ENCODE data around the gene NEAT1. TPM values are rescaled to one million over a fixed set of nuclear protein-coding genes. Genes with fewer than 3 reads are reported as not detected.

The NEAT1 gene
- total and polyA plus RNA-seq, 2 experiments from 2014 or later = 50.7 to 74.3 TPM

DNA sequence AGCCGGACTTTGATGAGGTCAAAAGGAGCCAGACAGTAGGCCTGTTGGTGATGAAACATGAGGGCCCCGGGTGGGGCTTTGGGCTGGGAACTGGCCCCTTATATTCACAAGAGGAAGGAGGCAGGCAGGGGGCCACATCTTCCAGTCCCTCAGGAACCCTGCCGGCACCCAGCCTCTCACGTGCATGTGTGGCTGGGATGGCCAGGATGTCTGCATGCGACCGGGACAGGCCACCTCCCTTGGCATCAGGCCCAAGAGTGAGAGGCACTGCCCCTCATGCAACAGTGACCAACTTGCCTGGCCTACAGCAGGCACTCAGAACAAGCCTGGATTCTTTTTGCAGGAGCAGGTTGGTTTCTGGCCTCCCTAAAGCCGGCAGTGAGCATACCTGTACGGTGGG lies 45.6 kb upstream of the NEAT1 start:
- no peak overlapping the region for H3K4me2 ChIP-seq (ENCODE audit: unreplicated experiment)
- no peaks in the 10 kb centered on the region for H3K9me2 ChIP-seq (ENCODE audit: insufficient read depth)
- H3K4me3 ChIP-seq = no peak overlapping the region
- in situ Hi-C loops (cut with MboI) = loop anchor here (10.0 kb wide), 1 partner anchor 138 kb away; no protein-coding TSS in a partner anchor
- H3K9me3 ChIP-seq (ENCODE audit: low read depth) = no peaks in the 10 kb centered on the region
- H4K20me1 ChIP-seq (ENCODE audit: insufficient read depth) = no peaks in the 10 kb centered on the region
- no peak for TF ChIP-seq EZH2phosphoT487 (IDR thresholded peaks at IDR 0.05; ENCODE audit: insufficient read depth, low read depth)
- DNase-seq = no peak
- H3K36me3 ChIP-seq (ENCODE audit: low read depth) = no peaks in the 10 kb centered on the region
- no peak overlapping the region for H3K27ac ChIP-seq
- H3K79me2 ChIP-seq (ENCODE audit: insufficient read depth) = peaks cover 10% of the 10 kb centered on the region
- peaks cover under 1% of the 10 kb centered on the region; the same call in 1 of the 2 replicates for H3F3A ChIP-seq (ENCODE audit: insufficient read depth)
- H2AFZ ChIP-seq = no peak overlapping the region
- peaks cover 8% of the 10 kb centered on the region for H3K4me1 ChIP-seq (ENCODE audit: insufficient read depth)
- no peaks in the 10 kb centered on the region for H3K27me3 ChIP-seq (replicated peaks; ENCODE audit: insufficient read depth)
- WGBS, 2 experiments (ENCODE audit: low coverage in 1 of 2, low lambda C conversion rate in 2 of 2, missing lambda C conversion rate in 2 of 2) = 49 to 60% methylated on average over 8 of the region's 8 CpGs
- H3K9ac ChIP-seq = no peak overlapping the region

DNA sequence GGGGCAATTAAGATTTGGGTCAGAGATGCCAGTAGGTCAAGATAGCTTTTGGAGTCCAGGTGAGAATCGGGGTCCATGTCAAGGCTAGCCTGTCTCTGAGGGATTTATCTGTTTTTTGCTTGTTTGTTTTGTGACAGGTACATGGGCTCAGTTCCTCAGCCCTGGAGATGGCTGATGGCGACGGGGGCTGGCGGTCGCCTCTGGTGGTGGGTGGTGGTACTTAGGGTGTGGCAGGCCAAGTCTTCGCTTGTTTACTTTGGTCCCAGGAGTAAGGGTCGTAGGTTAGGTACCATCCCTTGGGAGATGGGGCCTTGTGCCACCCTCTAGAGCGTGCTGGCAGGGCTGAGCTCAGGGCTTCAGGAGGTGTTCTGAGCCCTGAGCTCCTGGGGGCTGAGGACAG lies 44.8 kb upstream of the NEAT1 start:
- no peak overlapping the region for H3K27ac ChIP-seq
- no peak overlapping the region for H3K4me3 ChIP-seq
- DNase-seq = no peak
- 90 to 93% methylated on average over 8 of the region's 8 CpGs for WGBS, 2 experiments (ENCODE audit: low coverage in 1 of 2, low lambda C conversion rate in 2 of 2, missing lambda C conversion rate in 2 of 2)
- in situ Hi-C loops (cut with MboI) = loop anchor here (10.0 kb wide), 1 partner anchor 137 kb away; no protein-coding TSS in a partner anchor
- no peak overlapping the region for H3K9ac ChIP-seq
- H3K27me3 ChIP-seq (replicated peaks; ENCODE audit: insufficient read depth) = no peaks in the 10 kb centered on the region
- no peak overlapping the region for H2AFZ ChIP-seq
- peaks cover 10% of the 10 kb centered on the region for H3K79me2 ChIP-seq (ENCODE audit: insufficient read depth)
- peaks cover 10% of the 10 kb centered on the region for H3K4me1 ChIP-seq (ENCODE audit: insufficient read depth)
- H3K4me2 ChIP-seq (ENCODE audit: unreplicated experiment) = no peak overlapping the region
- no peaks in the 10 kb centered on the region for H3K9me3 ChIP-seq (ENCODE audit: low read depth)
- no peak for TF ChIP-seq EZH2 (IDR thresholded peaks at IDR 0.05; ENCODE audit: insufficient read depth, poor library complexity, severe bottlenecking)
- TF ChIP-seq EZH2phosphoT487 (IDR thresholded peaks at IDR 0.05; ENCODE audit: insufficient read depth, low read depth) = no peak
- peaks cover 2% of the 10 kb centered on the region for H3F3A ChIP-seq (ENCODE audit: insufficient read depth)
- no peaks in the 10 kb centered on the region for H3K36me3 ChIP-seq (ENCODE audit: low read depth)
- H3K9me2 ChIP-seq (ENCODE audit: insufficient read depth) = no peaks in the 10 kb centered on the region
- H4K20me1 ChIP-seq (ENCODE audit: insufficient read depth) = no peaks in the 10 kb centered on the region

GRCh38 chr11:65378208-65378927 lies 44.2 kb upstream of the NEAT1 start:
- Histone ChIP-seq H3K4me1 (ENCODE audit: insufficient read depth) (peaks cover 16% of the 10 kb centered on the region), H4K20me1 (ENCODE audit: insufficient read depth) (no peaks in the 10 kb centered on the region), H3K9me3 (ENCODE audit: low read depth) (no peaks in the 10 kb centered on the region), H3K4me3 (no peak overlapping the region), H3K36me3 (ENCODE audit: low read depth) (no peaks in the 10 kb centered on the region), H2AFZ (no peak overlapping the region), H3K9ac (no peak overlapping the region), H3K79me2 (ENCODE audit: insufficient read depth) (peaks cover 10% of the 10 kb centered on the region), H3K27me3 (replicated peaks; ENCODE audit: insufficient read depth) (no peaks in the 10 kb centered on the region), H3K4me2 (ENCODE audit: unreplicated experiment) (no peak overlapping the region), H3K9me2 (ENCODE audit: insufficient read depth) (no peaks in the 10 kb centered on the region), H3K27ac (no peak overlapping the region), H3F3A (ENCODE audit: insufficient read depth) (peaks cover 8% of the 10 kb centered on the region)
- TF ChIP-seq EZH2phosphoT487 (IDR thresholded peaks at IDR 0.05; ENCODE audit: insufficient read depth, low read depth) (no peak), EZH2 (IDR thresholded peaks at IDR 0.05; ENCODE audit: insufficient read depth, poor library complexity, severe bottlenecking) (no peak)
- no peak for DNase-seq
- 86 to 87% methylated on average over 18 to 19 of the region's 19 CpGs for WGBS, 2 experiments (ENCODE audit: low coverage in 1 of 2, low lambda C conversion rate in 2 of 2, missing lambda C conversion rate in 2 of 2)
- in situ Hi-C loops (cut with MboI) = loop anchor here (10.0 kb wide), 1 partner anchor 136 kb away; no protein-coding TSS in a partner anchor

- no peaks in the 10 kb centered on the region for H3K36me3 ChIP-seq (ENCODE audit: low read depth)
- H4K20me1 ChIP-seq (ENCODE audit: insufficient read depth) = no peaks in the 10 kb centered on the region
- H3K79me2 ChIP-seq (ENCODE audit: insufficient read depth) = peaks cover 10% of the 10 kb centered on the region
- 95 to 97% methylated on average over 14 of the region's 14 CpGs for WGBS, 2 experiments (ENCODE audit: low coverage in 1 of 2, low lambda C conversion rate in 2 of 2, missing lambda C conversion rate in 2 of 2)
- H3K4me2 ChIP-seq (ENCODE audit: unreplicated experiment) = no peak overlapping the region
- peaks cover 15% of the 10 kb centered on the region for H3F3A ChIP-seq (ENCODE audit: insufficient read depth)
- H3K4me3 ChIP-seq = no peak overlapping the region
- DNase-seq = no peak
- no peak for TF ChIP-seq EZH2 (IDR thresholded peaks at IDR 0.05; ENCODE audit: insufficient read depth, poor library complexity, severe bottlenecking)
- H3K4me1 ChIP-seq (ENCODE audit: insufficient read depth) = peaks cover 23% of the 10 kb centered on the region
- no peak overlapping the region for H2AFZ ChIP-seq
- no peak overlapping the region for H3K27ac ChIP-seq
- H3K9ac ChIP-seq = no peak overlapping the region
- H3K27me3 ChIP-seq (replicated peaks; ENCODE audit: insufficient read depth) = no peaks in the 10 kb centered on the region
- no peaks in the 10 kb centered on the region for H3K9me3 ChIP-seq (ENCODE audit: low read depth)
- in situ Hi-C loops (cut with MboI) = loop anchor here (10.0 kb wide), 1 partner anchor 136 kb away; no protein-coding TSS in a partner anchor
- no peaks in the 10 kb centered on the region for H3K9me2 ChIP-seq (ENCODE audit: insufficient read depth)
Observed at GRCh38 chr11:65378928-65379638, 43.5 kb upstream of the NEAT1 start.
